Measurements from ENCODE around the gene BAMBI.

BAMBI gene

DNA sequence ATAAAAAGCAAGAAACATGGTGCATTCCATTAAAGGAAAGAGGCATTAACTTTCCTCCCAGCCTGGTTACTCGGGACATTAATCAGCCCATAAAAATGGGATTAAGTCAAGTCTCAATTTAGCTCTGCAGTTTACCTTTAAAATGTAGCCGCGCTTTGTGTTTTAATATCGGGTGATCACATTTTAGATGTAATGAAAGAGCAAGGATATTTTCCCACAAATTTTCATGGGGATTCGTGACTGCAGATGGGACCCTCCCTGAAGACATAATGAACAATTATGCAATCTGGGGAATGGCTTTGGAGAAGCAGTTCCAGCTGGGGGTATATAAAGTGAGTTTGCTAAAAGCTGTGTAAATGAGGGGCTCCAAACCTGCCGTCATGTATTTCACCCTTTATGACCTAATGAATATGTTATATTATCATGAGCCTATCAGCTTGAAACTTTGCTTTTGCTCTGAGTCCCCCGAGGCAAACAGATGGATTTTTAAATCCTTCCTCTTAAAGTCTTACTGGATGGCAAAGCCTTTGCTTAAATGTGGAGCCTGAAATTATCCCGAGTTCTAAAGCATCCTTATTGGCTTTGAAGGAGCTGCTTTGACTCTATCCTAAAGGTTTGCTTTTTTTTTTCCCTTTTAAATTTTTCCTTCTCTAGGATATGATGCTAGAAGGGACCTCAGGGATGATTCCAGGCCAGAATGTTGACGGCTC lies 31.8 kb downstream of the BAMBI start:
- no peak for FAIRE-seq

- FAIRE-seq: no peak
These were observed 33.0 kb downstream of the BAMBI start for GRCh38 chr10:28710202-28710886.

- no peak for FAIRE-seq
These were observed 33.7 kb downstream of the BAMBI start for GRCh38 chr10:28711041-28711440.

DNA sequence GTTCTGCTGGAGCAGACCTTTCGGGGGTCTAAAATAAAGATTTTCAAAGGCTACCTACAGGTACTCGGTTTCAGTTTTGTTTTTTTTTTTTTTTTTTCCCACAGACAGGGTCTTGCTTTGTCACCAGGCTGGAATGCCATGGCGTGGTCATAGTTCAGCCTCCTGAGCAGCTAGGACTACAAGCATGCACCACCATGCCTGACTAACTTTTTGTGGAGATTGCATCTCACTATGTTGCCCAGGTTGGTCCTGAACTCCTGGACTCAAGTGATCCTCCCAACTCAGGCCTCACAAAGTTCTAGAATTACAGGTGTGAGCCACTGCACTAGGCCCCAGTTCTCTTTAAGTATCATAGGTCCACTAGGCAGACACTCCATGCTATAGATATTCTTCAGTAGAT lies 34.5 kb downstream of the BAMBI start:
- FAIRE-seq: no peak

GRCh38 chr10:28713626-28714352 lies 36.5 kb downstream of the BAMBI start:
- no peak for FAIRE-seq

GRCh38 chr10:28714401-28715053 lies 37.2 kb downstream of the BAMBI start:
- no peak for FAIRE-seq

DNA sequence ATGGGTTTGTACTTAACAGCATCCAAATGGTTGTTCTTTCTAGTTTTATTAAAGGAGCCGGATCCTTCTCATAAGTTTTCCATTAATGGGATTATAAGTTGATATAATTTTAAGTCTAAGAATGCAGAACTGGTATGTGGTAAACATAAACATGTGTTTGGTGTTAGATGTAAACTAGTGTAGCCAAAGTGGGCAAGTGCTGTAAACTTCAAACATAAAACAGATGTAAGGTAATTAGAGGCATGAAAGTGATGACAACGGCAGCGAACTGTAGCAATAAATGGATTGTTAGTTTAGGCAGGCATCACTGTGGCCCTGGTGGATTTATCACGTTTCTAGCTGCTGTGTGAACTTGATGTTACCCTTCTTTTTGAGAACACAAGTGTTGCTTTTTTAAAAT lies 37.9 kb downstream of the BAMBI start:
- no peak for FAIRE-seq

DNA sequence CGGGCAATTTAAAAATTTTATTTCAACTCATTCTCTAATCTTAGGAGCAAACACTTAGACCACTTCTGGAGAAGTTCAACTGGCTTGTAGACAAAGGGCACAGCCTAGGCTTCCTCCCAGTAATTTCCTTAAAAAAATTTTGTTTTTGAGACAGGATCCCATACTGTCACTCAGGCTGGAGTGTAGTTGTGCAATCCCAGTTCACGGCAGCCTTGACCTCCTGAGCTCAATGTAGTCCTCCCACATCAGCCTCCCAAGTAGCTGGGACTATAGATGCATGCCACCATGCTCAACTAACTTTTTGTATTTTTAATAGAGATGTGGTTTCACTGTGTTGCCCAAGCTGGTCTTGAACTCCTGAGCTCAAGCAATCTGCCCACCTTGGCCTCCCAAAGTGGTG lies 38.4 kb downstream of the BAMBI start:
- FAIRE-seq: no peak

- no peak for FAIRE-seq
These were observed 39.4 kb downstream of the BAMBI start for GRCh38 chr10:28716748-28717147.

DNA sequence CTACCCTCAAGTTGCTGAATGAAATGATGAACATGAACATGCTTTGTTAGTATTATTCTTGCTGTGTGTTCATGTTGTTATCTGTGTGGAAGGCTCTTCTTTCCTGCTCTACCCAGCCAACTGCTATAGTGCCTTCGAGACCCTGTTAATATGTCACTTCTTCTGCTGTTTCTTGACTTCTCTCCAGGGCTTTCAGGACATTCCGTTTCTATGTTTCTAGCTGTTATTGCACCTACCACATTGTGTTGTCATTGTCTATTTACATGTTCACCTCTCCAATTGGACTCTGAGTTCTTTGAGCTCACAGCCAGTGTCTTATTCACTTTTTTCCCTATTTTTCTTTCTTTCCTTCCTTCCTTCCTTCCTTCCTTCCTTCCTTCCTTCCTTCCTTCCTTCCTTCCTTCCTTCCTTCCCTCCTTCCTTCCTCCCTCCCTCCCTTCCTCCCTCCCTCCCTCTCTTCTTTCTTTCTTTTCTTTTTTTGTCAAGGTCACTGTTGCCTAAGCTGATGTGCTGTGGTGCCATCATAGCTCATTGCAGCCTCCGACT lies 40.4 kb downstream of the BAMBI start:
- FAIRE-seq: no peak

GRCh38 chr10:28719789-28720436 lies 42.6 kb downstream of the BAMBI start:
- no peak for FAIRE-seq

GRCh38 chr10:28721318-28721951 lies 44.1 kb downstream of the BAMBI start:
- FAIRE-seq: no peak

GRCh38 chr10:28722065-28722803 lies 44.9 kb downstream of the BAMBI start:
- no peak for FAIRE-seq

DNA sequence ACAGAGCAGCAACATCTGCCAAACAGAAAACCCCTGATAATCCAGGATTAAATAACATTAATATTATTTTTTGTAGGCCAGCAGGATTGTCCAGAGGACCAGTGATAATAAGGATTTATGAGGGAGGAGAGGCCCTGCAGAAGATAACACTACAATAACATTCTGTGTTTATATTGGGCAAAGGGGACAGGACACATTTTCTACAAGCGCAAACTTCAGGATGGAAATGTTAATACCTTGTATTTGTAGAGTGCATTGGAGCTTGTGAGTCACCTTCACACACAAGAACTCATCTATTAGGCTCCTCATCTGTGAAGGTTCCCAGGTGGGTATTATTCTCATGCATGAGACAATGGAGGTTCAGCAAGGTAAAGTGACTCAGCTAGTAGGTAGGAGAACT lies 51.0 kb downstream of the BAMBI start:
- no peak for FAIRE-seq

DNA sequence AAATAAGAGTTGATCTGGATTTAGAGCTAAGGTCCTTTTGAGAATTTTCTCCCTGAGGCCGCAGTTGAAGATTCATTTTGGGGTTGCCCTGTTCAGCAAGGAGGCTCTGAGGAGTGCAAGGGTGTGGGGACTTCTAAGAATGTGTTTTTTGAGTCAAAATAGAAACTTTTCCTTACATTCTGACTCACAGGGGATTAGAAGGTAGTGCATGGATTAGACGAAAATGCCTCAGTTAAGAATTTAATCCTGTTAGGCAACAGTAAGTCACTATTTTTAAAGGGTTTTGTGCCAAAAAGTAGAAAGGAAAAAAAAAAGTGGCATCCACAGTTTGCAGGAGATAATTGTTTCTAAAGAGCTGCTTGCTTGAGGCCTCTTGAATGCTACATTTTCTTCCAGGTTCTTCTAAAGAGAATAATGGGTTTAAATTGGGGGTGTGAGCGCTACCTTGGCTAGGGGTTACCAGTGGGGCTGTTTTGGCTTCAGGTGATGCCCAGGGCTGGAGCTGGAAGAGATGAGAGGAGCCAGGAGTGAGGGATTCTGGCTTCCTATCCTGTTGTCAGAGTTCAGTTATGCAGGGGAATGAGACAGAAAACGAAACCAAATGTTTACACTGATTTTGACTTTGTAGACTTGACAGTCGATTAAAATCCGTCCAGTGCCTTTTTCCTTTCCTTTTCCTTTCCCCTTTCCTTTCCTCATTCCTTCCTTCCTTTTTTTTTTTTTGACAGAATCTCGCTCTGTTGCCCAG lies 52.9 kb downstream of the BAMBI start:
- FAIRE-seq: no peak

GRCh38 chr10:28732091-28732490 lies 54.8 kb downstream of the BAMBI start:
- no peak for FAIRE-seq
